NCI-H226 (cell line): ENCODE data around the gene ACAP3.

Experiments used
- DNase-seq: peaks from one replicate; pipeline ENCODE4 v3.0.0-alpha.2; 2015

The ACAP3 gene

DNA sequence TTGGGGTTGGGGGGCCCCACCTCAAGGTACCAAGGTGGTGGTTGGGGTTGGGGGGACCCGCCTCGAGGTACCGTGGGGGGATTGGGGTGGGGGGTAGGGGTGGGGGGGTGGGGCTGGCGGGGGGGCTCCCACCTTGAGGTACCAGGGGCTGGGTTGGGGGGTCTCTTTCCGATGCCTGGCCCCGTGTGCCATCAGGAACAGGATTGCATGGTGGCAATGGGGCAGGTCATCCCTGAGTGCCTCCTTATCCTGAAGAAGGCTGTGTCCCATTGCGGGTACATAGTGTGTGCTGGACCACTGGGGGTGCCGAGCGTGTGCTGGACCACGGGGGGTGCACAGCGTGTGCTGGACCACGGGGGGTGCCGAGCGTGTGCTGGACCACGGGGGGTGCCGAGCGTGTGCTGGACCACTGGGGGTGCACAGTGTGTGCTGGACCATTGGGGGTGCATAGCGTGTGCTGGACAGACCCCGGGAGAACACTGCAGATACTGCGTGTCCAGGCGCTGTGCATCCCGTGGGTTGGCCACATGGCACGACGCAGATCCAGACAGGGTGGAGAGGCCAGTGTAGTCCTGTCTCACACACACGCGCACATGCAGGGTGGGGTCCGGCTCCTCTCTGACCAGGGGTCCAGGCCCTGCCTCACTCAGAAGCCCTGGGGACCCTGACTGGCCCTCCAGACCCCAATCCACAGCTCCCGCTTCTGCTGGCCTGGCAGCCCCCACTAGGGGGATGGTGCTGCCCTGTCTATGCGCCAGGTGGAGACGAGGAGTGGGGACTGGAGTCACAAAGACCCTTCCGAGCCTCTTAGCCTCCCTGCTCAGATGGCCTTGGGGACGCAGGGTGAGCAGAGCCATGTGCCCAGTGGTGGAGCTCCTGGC lies 23.3 kb downstream of the ACAP3 start:
- no peak for DNase-seq

DNA sequence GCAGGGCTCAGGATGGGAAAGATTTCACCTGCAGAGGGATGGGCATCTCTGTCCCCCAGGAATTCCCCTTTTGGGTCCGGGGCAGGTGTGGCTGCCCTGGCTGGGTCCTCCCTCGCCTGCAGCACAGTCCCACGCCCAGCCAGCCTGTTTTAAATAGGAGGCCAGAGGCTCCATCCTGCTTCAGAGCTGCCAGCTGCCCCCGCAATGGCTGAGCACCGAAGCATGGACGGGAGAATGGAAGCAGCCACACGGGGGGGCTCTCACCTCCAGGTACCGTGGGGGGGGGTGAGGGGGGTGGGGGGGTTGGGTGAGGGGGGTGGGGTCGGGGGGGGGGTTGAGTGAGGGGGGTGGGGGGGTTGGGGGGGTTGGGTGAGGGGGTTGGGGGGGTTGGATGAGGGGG lies 23.9 kb downstream of the ACAP3 start:
- DNase-seq = no peak

DNA sequence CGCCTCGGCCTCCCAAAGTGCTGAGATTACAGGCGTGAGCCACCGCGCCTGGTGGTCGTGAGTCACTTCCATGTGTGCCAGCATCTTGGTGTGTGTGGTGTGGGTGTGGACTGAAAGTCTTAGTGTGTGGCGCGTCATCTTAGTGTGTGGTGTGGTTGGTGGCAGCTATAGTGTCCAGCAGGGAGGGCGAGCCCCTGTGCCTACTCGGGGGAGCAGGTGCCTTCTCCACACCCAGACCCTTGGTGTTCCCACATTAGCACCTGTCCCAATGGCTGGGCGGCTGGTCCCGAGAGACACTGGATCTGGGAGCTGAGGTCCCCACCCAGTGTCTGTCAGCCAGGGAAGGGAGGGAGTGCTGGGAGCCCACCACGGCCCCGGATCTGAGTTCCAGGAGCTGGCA lies 24.7 kb downstream of the ACAP3 start:
- DNase-seq = no peak

DNA sequence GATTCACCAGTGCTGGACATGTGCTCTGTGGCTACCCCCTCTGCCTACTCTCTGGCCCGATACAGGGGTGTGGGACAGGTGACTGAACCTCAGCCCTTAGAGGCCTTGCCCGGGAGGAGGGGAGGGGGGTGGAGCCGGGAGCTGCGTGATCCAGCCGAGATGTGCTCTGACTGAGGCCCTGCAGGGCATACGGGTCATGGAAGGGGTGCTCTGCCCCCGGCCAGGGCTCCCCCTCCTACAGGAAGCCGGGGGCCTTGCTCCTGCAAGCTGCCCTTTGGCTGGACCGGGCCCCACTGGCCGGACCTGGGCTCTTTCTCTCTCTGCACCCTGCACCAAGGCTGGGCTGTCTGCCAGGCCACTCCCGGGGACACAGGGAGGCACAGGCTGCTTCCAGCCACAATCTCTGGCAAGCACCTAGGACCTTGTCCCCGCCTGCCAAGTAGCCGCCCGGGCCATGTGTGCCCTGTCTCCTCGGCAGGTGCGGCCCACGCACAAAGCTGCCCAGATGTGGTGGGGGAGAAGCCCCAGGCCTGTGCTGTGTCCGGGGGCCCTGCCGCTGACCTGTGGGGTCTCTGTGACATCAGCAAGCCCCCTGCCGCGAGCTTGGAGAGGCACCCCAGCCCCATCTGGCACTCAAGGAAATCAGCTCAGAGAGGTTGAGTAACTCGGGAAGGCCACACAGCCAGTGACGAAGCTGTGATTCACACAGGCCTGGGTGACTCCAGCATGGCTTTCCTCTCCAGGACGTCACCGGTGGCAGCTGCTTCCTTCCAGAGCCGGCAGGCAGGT lies 26.0 kb downstream of the ACAP3 start:
- no peak for DNase-seq

DNA sequence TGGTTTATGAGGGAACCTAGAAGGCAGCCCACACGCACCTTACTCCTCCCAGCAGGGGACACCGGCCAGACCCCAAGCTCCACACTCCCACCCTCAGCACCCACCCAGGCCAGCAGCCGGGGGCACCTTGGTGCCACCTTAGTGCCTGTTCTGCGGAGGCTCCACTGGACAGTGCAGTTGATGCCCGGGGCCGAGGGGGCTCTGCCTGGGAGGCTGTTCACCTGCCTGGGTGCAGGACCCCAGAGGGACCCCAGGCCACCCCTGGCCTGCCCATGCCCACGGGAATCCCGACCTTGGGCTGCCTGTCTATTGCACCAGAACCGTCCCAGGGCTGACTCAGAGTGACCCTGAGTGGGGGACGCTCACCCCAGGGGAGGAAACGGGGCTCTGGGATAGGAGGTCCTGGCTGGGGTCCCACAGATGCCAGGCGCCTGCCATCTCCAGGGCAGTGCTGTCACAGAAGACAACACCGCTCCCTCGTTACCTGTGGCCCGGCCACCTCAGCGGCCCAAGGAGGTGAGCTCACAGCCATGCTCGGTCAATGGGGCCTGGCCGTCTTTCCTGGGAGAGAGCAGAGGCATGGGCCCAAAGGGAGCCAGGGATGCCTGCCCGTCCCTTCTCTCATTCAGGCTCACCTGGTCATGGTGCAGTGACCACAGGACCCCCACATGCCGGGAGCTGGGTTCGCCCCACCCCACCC lies 26.8 kb downstream of the ACAP3 start:
- no peak for DNase-seq

DNA sequence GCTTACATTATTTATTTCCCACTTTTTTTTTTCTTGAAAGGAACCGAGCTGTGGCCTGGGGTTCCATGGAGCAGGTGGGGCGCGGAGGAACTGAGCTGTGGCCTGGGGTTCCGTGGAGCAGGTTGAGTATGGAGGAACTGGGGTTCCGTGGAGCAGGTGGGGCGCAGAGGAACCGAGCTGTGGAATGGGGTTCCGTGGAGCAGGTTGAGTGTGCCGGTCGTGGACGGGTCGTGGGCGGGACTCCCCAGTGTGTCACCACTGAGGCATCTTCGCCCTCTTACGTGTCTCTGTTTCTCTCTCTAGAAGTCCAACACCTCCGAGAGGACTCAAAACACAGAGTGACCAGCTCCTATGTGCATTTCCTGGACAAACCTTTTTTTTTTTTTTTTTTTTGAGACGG lies 28.7 kb downstream of the ACAP3 start:
- DNase-seq = no peak

DNA sequence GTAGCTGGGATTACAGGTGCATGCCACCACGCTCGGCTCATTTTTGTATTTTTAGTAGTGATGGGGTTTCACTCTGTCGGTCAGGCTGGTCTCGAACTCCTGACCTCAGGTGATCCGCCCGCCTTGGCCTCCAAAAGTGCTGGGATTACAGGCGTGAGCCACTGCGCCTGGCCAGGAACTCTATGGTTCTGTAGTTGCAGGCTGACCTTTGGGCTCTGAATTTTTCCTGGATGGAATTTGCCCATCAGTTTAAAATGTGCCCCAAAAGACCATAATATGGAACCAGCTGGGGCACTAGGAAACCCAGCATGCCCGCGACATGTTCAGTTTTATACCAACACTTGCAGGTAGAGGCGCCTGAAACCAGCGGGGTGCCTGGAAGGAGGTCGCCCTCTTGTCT lies 29.1 kb downstream of the ACAP3 start:
- DNase-seq = no peak

DNA sequence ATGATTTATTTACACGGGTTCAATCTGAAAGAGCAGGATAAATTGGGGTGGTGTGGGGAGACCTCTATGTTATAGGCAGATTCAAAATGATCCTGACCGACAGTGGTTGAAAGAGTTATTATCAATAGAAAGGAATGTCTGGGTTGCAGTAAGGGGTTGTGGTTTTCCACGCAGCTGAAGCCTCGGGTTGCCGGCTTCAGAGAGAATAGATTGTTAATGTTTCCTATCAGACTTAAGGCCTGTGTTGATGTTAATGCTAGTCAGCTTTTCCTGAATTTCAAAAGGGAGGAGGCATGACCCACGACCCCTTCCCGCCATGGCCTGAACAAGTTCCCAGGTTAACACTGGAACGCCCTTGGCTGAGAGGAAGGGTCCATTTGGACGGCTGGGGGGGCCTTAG lies 31.9 kb downstream of the ACAP3 start:
- no peak for DNase-seq

DNA sequence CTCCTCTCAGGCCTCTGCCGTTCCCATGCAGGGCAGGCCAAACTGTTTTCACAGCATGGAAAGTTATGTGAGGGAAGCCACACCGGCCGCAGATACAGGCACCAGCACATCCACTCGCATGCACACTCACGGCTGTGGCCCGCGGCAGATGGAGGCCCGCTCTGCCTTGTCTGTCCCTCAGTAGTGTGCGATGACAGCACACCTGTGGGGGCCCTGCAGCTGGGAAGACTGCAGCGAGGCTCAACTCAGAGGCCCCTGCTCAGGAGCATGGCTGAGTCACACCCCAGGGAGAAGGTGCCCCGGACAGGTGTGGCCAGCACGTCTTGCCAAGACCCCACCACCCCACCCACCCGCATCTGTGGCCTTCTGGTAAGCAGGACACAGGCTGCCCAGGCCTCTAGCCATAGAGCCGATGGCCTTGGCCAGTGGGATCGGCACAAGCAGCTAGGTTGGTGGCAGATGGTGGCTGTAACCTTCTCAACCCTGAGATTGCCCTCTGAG lies 32.7 kb downstream of the ACAP3 start:
- no peak for DNase-seq

DNA sequence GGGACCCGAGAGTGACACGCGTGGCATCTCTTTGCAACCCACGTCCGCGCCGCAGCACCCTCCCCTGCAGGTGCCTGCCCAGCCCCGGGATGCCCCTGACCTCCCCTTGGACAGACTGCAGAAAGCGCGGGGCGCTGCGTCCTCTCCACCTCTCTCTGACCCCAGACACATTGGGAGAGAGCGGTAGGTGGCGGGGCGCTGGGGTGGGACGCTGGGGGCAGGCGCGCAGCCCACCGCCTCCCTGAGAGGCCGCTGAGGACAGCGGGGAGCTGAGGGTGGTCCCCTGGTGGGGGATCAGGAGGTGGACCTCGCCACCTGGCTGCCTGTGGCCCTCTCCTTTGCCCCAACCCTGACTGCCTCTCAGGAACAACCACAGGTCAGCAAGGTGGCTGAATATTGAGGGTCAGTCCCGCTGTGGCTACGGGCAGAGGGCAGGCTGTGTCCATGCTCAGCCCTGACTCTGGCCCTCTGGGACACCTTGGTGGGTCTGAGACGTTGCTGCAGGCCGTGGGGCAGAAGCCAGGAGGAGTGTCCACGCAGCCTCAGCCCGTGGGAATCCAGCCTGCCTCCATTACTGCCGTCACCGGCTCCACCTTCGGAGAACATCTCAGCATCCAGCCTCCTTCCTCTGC lies 33.3 kb downstream of the ACAP3 start:
- DNase-seq = no peak

DNA sequence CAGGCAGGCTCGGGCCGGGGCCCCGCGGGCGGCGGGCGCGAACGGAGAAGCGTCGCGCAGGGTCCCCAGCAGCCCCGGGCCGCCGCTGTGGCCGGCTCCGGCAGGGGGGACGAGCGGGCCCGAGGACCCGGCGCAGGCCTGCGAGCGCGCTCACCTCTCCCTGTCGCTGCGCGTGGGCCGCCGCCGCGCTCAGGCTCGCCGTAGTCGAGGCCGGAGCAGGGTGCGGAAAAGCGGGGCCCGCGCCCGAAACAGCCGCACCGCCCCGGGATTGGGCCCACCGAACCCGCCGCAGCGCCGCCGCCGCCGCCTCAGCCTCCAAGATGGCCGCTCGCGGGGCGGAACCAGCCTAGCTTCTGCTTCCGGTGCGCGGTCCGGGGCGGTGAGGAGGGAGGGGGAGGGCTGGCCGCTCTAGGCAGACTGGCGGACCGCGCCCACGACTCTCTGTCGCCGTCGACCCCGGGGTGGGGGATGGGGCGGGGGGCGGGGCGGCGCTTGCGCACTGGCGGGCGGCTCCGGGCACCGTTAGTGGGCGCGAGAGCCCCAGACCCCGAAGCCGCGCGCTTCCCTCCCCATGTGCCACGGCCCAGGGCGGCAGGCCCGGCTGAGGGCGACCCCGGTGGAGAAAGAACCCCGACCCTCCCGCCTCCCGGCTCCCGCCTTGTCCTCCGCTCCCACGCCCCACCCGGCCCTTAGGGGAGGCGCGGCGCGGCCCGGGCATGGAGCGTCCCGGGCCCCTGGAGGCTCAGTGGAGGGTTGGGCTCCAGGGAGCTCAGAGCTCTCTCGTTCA lies 34.0 kb downstream of the ACAP3 start, which contains the start of gene UBE2J2:
UBE2J2 (minus strand) TSS at position 343 of the 787 bp plus-strand sequence. CDS start 5,862 bp downstream, outside the sequence.
- peak; percentile 76 for DNase-seq

DNA sequence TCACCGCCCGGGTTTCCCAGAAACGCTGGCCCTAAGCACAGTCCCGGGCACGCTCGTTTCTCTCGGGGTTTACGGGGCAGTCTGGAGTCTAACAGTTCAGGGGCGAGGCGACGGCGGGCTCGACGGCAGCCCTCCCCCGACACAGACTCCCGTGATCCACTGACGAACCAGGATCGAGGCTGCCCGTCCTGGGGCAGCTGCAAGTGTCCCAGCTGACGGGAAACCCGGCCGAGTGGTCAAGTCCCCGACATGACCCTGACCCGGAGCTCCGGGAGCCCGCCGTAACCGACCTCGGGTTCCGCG lies 34.6 kb downstream of the ACAP3 start:
- DNase-seq = no peak

DNA sequence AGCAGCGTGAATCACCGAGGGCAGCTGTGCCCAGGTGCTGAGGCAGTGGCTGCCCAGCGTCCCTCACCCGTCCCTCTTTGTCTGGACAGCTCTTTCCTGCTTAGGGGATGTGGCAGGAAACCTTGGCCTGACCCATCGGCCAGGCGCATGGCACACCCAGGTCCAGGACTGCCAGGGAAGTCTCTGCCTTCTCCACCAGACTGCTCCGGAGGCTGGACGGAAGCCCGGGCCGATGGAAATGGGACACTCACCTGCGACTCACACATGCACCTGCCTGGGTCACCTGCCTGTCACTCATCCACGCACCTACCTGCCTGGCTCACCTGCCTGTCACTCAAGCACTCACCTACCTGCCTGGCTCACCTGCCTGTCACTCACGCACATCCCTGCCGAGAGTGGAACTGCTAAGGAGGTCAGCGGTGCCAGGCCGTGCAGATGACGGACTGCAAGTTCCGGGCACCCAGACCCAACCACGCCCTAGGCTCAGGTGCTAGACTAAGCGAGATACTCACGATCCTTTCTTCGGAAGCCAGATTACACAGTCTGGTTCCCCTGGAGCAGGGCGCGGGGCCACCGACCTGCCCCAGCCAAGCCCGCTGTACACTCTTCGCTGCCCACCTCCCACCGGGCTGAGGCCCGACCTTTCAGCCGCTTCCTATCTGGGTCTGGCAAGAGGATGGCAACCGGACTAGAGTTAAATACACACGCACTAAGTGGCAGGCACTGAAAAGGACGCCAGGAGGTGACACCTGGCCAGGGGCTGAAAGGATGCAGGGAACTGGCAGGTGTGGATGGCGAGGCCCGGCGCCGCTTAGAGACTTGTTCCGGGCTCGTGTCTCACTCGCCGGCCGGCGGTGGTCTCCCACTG lies 35.2 kb downstream of the ACAP3 start:
- DNase-seq = no peak

DNA sequence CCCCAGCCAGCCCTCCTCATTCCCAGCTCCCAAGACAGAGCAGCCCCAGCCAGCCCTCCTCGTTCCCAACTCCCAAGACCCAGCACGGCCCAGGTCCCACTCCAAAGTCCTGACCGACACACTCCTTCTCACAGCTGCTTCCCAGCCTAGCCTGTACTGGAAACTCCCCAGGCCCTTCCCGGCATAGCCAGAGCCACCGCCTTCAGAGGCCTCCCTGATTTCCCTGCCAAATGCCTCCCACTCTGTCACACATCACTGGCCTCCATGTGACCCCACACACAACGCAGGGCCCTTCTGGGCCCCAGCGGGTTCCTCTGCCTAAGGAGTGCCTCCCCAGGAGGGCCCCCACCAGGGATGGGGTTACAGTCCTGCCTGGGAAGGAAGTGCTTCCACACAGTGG lies 36.9 kb downstream of the ACAP3 start:
- DNase-seq = no peak

DNA sequence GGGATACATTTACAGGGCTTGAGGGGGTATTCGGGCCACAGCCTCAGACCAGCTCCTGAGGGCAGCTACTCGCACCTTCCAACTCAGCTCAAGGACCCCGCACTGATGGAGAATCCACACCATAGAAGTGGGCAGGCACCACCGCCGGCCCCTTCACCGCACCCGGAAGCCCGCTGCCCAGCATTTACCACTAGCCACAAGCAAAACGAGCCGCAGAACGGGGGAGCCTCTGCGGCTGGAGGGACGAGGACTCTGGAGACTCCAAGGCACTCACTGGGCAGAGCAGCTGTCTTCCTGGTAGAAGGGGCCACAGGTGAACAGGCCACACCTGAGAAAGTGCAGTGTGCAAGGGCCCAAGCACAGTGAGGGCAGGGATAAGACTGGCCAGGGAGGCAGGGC lies 39.4 kb downstream of the ACAP3 start:
- no peak for DNase-seq

DNA sequence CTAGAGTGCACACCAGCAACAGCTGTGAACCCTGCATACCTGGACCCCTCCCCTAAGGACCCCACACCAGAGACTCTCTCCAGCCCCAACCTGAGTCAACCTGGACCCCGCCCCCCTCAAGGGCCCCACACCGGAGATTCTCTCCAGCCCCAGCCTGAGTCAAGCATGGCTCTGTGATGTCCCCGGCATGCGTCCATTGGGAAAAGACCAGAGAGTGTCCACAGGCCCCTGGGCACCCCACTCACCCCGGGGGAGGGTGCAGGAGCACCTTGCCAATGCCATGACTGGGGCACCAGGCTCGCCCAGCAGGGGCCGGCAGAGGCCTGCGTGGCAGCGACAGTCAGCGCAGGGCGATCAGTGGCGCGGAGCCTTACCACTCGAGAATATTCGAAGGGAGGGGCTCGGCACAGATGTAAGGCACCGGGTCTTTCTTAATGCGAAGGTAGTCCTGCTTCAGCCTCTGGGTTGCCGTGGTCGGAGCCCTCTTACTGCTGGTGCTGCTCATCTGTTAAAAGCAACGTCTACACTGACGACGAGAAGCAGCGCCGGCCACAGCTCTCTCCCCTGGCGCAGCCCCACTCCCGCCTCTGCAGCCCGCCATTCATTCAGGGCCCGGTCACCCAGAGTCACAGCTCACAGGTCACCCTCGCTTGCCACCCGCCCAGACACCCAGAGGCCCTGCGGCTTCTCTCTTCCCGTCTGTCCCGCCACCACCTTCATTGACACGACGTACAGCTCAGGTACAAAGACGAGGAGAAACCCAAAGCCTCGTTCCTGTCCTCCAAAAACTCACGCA lies 40.0 kb downstream of the ACAP3 start:
- DNase-seq = no peak

DNA sequence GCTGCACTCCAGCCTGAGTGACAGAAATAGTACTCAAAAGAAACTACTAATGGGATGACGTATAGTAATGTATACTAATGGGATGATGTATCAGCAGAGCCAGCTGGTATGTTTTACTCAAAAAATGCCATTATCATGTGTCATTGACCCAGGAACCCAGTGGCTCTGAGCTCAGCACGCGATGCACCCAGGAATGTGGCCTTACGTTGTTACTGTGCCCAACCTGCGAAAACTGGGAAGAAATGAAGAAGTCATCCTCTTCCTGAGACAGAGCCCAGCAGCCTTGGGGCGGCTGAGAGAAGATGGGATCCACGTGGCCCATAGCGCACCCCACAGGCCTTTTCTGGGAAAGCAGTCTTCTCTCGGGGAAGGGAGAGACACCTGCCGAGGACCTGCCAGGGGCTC lies 42.9 kb downstream of the ACAP3 start:
- DNase-seq = peak; percentile 78

DNA sequence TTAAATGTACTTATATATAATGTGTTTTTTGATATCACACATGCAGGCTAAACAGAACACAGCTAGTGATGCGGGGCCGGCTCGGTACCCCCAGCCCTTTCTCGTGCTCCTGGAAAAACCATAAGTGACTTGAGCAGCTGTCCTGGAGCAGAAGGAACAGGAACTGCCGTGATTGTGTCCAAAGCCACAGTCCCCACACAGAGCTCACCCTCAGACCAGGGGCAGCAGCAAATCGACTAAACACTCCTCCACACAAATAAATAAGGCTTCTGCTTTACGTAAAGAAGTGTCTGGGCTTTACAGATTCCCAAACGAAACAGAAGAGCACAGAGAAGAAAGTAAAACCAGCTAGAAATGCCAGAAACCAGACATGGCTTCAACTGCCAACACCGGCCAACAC lies 43.7 kb downstream of the ACAP3 start:
- no peak for DNase-seq

DNA sequence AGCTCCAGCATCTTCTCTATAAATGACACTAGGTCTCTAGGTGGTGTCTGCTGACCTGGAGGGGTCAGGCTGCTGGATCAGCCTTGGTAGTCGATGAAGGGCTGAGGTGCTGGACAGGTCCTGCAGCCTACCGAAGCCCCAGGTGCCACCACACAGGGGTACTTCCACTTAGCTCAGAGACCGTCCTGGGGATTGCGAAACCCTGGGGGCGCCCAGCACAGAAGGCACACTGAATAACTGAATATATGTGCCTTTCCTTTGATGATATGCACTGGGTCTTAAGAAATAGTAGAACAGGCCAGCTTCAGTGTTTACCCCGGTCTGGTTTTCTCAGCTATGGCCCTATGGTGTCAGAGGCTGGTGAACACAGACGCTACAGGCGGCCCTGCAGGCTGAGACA lies 45.0 kb downstream of the ACAP3 start:
- DNase-seq = no peak

DNA sequence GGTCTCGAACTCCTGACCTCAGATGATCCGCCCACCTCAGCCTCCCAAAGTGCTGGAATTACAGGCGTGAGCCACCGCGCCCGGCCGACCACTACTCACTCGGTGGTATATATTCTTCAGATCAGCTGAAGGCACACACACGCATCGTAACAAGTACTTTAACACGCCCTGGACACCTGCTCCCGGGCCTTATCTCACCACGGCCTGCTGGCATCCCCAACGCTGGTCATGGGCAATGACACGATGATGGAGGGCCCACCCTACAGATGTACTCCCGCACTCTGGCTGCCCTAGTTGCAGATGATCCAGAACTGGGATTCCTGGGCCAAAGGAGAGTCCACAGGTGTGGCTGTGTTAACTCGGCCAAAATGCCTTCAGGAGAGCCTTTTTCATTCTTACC lies 45.7 kb downstream of the ACAP3 start:
- no peak for DNase-seq
